HG03439 (cell line): ENCODE results near the gene MGMT.
A peak's percentile ranks its signal among the peaks of the same experiment; 100 is the strongest.

Source experiments
- ATAC-seq: cut with Tn5 transposase; IDR thresholded peaks from one replicate; pipeline ENCODE4 v1.9.1; 2021; ENCODE audit warnings: mild to moderate bottlenecking, moderate library complexity; ENCODE audit not compliant: unreplicated experiment

Gene MGMT

DNA sequence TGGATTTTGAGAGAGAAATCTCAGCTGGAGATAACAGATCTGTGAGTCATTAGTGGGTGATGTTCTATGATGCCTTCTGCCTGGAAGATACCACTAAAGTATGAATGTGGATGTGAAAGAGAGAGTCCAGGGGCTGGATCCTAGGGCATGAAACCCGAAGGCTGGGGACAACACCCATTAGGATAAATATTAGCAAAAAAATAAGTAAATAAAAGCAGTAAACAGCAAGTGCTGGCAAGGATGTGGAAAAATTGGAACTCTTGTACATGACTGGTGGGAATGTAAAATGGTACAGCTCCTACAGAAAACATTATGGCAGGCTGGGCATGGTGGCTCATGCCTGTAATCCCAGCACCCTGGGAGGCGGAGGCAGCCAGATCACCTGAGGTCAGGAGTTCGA lies 16.6 kb upstream of the MGMT start:
- ATAC-seq, result no peak

DNA sequence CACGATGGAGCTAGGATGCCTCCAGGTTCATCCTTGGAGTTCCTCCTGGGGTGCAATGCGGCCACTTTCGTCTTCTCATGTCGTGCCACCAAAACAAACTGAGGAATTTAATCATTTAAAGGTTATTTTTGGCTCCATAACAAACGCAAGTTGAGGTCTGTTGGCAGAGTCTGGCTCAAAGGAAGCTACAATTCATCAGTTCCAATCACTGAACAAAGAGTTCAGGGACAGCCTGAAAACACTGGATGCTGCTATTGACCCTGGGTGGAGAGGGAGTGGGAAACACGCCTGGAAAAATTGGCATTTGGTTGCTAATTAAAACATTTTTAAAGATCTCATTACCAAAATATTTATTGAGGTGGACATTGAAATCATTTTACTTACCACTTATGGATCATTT lies 11.4 kb upstream of the MGMT start:
- ATAC-seq, result no peak

DNA sequence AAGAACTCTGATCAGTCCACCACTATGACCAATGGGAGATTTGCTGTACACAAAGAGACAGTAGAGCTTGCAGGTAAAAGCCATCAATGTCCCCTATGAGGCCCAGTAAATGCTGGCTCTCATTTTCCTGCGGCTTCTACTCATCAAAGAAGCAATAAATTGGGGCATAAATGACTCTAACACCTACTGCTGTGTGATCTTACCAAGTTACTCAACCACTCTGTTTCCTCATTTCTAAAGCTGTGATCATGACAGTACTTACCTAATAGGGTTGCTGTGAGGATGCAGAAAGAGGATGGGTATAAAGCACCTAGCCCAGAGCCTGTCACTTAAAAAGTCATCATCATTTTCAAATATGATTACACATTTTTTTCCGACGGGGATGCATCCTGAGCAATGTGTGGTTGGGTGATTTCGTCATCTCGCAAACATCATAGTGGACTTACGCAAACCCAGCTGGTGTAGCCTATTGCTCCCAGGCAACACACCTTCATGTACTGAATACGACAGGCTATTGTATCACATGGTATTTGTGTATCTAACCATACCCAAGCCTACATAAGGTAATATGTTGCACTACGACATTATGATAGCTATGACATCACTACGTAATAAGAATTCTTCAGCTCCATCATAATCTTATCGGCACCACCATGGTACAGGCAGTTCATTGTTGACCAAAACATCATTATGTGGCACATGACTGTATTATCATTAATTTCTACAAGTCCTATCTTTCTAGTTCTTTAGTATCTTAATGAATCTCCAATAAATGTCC lies 7.1 kb upstream of the MGMT start:
- no peak for ATAC-seq

DNA sequence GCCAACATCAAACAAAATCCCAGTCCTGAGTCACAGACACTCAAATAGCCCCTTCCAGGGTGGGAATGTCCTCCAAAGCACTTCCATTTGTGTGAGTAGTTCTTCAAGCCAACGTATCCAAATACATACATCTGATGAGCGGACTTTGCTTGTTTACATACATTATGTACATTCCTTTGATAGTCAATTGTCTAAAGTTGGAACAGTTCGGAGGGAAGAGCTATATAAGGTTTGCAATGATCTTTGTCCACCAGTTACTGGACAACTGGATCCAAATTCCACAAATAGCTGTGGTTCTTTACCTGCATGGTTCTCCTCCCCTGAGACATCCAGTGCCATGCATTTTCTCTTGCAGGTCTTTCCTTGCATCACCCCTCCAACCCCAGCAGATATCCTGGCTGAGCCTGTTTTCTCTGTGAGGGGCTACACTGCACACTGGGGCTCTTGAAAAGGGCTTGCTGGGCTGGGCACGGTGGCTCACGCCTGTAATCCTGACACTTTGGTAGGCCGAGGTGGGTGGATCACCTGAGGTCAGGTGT lies 4.7 kb upstream of the MGMT start:
- no peak for ATAC-seq

DNA sequence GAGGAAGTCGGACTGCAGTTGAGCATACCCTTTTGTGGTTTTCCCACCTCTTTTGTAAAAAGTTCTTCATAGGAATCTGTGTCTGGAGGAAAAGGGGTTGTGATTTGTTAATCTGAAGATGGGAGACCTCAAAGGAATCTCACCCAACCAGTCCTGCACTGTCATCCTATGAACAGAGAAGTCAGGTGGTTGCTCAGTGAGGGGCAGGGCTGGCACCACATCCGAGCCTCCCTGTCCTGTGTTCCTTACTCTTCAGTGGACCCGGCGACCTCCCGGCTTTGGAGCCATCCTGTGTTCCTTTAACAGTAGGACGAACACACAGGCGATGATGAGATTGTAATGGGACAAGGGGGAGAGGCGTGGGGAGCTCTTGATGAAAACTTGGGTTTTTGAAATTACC lies 2.8 kb upstream of the MGMT start:
- ATAC-seq, result no peak

DNA sequence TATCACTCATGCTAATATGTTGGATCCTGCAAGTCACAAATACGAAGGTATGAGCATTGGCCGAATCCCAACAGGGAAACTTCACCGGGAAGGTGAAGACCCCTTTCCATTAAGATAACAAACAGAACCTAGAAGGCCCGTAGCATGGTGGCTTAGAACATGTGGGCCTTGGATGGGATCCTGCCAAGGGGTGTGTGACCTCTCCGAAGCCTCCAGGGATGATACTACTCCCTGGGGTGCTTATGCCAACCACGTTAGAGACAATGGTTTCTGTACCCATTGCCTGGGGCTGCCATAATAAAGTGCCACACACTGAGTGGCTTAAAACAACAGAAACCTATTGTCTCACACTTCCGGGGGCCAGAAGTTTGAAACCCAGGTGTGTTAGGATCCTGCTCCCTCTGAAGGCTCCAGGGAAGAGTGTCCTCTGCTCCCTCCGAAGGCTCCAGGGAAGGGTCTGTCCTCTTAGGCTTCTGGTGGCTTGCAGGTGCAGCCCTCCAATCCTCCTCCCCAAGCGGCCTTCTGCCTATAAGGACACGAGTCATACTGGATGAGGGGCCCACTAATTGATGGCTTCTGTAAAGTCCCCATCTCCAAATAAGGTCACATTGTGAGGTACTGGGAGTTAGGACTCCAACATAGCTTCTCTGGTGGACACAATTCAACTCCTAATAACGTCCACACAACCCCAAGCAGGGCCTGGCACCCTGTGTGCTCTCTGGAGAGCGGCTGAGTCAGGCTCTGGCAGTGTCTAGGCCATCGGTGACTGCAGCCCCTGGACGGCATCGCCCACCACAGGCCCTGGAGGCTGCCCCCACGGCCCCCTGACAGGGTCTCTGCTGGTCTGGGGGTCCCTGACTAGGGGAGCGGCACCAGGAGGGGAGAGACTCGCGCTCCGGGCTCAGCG lies 992 bp upstream of the MGMT start:
- peak; percentile 15 for ATAC-seq

DNA sequence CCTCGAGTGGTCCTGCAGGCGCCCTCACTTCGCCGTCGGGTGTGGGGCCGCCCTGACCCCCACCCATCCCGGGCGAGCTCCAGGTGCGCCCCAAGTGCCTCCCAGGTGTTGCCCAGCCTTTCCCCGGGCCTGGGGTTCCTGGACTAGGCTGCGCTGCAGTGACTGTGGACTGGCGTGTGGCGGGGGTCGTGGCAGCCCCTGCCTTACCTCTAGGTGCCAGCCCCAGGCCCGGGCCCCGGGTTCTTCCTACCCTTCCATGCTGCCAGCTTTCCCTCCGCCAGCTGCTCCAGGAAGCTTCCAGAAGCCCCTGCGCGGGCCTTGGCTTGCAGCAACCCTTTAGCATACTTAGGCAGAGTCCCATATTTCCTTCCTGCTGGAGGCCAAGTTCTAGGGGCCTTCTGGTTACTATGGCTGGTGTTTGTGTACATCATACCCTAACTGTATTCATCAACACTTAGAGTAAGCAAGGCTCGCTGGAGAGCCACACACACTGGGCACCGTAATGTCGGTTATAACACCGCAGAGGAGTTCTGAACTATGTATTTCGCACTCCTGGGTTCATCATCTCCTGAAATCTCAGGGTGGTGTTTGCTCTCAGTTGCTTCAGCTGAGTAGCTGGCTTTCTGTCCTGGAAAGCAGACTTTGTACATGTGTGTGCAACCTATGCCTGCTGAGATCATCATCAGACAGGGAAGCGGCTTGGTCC lies 471 bp downstream of the MGMT start:
- ATAC-seq, result no peak

DNA sequence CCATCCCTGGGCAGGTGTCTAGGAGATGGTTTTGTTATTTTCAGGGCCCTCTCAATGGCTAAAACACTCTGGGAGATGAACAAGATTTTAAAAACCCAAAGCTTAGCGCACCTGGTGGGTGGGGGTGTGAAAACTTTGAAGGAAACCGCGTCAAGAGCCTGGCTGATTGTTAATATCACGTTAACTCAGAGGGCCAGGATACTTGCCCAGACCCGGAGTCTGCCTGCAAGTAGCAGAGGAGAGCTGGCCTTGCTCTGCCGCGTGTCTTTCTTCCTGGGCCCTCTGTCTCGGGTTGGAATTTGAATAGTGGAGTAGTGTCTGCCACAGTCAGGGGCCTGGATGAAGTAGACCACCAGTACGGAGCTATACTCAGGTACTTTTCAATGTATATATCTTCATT lies 1.1 kb downstream of the MGMT start:
- ATAC-seq, result no peak

DNA sequence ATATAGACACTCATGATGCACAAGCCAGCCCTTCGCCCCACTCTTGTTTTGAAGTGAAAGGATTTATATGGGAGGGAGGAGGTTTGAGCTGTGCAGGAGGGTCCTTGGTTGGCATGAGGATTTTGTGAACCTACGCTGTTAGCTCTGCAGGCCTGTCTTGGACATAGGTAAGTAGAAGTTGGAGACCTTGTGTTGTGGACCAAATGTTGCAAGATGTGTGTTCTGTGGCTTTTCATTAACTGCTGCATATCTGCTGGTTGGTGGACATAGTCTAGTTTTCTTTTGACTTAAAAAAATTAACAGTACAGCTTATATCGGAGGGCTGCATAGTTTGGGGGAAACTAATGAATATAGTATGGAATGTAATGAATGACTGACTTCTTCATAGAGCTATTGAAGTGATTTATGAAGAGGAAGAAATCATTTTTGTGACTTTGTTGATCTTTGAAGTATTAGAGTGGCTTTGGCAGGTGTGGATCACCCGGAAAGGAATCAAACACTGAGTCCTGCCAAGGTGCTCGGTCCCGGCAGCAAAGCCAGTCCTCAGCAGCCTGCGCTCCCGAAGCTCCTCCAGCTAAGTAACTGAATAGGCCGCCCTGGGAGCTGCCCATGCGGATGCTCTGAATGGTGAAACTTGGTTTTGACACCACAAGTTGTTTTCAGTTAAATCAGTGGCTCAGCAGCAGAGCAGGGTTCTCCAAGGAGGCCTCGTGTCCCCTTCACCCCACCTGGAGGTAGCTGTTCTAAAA lies 3.2 kb downstream of the MGMT start:
- no peak for ATAC-seq

DNA sequence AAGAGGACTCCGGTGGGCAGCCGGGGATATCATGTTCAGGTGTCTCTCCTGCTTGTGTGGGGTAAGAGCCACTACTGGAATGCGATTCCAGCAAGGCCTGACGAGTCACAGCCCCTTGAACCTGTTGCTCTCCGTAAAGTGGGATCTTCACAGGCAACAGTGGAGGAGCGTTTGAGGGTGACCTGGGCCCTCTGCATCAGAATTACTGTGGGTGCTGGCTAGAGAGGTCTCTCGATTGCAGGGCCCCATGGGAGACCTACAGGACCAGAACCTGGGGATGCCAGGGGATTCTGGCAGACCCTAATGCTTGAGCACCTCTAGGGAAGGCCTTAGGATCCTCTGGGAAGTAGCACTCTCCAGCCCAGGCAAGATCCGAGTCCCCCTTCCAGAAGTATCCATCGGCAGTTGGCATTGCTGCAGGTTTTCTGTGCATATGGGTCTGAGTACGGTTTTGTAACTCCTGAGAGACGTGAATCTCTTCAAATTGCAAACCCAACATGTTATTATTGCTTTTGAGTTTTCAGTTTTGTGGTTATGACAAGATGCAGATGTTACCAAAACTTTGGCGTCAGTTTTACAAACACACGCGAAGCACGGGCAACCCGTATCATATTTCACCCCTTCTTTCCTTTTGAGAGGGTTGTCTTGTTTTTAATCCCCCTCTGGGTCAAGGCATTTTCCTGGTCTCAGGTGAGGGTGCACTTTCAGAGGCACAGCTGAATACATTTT lies 4.6 kb downstream of the MGMT start:
- ATAC-seq, result no peak

DNA sequence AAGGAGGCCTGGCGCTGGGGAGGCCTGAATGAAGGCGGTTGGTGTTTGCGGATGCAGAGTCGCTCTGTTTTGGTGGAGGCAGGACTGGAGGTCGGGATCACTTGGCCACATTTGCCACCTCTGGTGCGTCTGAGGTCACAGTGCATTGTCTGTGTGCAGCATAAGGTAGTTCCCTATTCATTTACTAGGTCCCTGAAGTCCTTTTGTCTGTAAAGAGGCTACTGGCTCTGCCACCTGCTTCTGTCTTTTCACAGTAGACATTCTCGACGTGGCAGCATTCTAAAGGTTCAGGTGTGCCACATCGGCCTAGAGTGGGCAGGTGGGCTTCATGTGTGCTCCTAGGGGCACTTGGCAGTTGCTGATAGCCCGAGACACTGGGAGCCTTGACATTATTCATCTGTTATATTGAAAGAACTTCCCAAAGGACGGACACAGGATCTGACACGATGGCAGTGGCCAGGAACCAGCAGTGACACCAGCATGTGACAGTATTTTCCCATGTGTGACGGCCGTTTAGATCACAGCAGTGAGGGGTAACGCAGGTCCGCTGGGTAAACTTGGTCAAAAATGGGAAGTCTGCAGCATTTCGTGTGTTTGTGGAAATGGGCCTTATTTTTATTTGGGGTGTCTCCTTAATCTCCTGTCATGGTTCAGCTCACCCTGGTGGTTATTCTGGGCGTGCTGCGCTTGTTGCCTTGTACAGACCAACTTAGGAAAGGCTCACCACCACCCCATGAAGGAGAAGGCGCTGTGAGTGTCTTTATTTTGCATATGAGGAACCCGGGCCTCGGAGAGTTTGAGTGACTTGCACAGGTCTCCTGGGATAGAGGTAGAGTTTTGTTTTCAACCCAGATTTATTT lies 5.9 kb downstream of the MGMT start:
- ATAC-seq, result no peak

DNA sequence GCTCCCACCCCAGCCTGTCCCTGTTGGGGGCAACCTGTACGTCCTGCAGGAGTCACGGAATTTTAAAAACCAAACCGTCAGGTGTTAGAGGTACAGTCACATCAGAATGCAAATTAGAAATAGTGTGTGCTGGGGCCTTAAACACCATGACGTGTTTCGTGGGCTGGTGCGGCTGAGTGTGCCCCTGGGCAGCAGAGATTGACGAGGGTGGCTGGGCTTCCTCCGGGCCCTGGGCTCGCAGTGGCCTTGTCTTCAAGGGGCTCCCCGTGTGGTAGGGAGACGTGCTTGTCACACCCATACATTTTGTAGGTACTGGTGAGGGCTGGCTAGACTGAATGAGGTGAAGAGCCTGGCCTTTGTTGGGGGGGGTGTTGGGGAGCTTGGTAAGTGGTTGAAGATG lies 7.6 kb downstream of the MGMT start:
- ATAC-seq, result no peak

DNA sequence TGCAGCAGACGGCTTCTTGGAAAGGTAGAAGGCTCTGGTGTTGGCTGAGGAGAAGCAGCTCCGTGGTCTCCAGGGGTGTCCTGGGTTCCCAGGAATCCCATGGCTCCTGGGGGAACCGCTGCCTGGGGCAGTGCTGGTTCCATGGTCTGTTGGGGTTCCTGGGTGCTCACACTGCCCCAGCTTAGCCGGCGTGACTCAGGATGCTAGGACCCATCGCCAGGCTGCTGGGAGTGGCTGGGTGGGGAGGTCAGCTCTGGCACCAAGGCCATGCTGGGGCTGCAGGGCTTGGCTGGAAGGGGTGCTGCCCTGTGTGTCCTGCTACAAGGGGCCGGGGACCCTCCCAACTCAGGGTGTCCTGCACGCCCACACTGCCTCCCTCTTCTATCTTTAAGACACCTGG lies 9.4 kb downstream of the MGMT start:
- no peak for ATAC-seq

DNA sequence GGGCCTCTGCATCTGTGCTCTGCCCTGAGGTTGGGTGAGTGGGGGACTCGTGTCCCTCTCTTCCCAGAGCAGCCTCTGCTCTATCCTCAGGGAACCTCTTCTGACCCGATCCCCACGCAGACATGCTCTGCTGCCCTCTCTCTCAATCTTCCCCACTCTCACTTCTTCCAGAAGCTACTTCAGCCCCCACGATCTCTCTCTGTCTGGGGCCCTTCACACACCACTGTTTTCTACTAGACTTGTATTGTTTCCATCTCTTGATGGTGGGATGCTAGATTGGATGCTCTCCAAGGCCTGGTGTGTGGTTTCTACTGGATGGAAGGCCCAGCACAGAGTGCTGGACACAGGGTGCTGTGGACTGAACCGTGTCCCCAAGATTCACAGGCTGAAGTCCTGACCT lies 10.0 kb downstream of the MGMT start:
- no peak for ATAC-seq

DNA sequence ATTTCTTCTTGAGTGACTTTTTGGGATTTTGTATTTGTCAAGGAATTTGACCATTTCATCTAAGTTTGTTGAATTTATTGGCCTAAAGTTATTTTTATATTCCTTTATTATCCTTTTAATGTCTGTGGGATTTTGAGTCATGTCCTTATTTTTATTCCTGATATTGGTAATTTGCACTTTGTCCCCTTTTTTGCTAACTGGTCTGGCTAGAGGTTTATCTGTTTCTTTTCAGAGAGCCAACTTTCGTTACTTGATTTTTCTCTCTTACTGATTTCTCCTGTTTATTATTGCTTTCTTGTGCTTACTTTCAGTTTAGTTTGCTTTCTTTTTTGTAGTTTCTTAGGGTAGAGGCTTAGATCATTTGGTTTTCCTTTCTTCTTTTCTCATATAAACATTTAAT lies 14.6 kb downstream of the MGMT start:
- ATAC-seq, result no peak

DNA sequence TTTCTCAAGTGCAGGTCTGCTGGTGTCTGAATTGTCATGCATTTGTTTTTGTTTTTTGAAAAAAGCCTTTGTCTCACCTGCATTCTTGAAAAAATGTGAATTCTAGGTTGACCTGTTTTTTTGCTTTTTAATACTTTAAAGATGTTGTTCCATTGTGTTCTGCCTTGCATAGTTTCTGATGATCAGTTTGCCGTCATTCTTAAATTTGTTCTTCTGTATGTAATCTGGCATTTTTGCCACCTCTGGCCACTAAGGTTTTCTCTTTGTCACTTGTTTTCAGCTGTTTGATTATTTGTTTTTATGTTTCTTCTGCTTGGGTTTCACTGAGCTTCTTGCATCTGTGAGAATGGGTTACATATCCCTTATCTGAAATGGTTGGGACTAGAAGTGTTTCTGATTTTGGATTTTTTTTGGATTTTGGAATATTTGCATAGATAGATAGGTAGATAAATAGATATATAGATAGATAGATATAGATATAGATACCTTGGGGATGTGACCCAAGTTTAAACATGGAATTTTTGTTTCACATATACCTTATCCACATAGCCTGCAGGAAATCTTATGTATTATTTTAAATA lies 16.5 kb downstream of the MGMT start:
- no peak for ATAC-seq

DNA sequence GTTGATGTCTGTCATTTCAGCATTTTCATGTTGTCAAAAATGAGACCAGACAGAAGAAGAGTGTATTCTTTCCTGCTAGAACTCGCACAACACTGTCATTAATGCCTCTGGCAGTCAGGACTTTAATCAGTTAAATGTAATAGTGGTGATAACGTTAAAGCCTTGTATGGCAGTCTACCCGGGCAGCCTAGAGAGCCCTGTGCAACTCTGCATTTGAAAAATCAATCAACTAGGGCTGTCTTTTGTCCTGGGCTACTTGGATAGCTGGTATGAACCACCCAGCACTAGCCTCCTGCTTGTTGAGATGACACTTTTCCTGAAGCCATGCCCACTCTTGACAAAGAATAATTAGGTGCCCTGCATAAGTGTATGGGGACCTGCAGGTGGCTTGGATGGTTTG lies 19.8 kb downstream of the MGMT start:
- no peak for ATAC-seq

DNA sequence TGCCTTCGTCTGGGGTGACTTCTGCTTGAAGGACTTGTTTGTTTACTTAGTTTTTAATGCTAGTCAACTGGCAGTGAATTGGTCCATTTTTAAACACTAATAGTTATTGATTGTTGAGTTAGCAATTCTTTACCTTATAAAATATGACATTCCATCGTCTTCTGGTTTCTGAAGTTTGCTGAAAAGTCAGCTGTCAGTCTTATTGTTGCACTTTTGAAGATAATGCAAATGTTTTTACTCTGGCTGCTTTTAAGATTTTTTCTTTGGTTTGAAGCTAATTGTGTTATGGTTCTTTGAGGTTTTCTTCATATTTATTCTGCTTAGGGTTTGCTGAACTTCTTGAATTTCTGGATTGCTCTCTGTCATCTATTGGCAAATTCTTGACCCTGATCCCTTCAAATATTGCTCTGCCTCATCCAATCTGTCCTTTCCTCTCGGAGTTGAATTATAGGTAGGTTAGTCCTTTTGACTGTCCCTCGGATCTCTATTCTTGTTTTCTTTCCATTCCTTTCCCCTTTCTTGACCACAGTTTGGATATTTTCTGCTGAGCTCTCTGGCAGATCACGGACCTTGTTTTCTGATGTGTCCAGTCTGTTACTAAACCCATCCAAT lies 24.2 kb downstream of the MGMT start:
- ATAC-seq, result no peak
